ENCODE results near the gene RFNG.
A peak's percentile ranks its signal among the peaks of the same experiment; 100 is the strongest.

DNA sequence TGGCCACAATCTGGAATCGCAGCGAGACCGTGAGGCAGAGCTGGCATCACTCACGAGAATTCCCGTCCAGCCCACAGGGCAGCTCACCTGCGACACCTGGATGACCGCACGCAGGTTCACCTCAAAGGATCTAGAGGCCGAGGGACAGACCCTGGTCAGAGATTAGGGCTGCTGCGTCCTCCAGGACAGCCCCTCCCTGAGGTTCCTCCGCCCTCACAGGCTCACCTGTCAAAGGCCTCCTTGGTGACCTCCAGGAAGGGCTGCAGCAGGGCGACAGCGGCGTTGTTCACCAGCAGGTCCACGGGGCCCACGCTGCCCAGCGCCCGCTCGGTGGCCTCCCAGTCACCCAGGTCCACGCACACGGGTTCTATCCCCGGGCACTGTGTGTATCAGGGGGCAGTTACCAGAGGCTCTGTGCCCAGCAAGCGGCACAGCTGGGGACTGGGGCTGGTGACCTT, 14.9 kb downstream of the RFNG start:
- TF ChIP-seq, protein P1, sequence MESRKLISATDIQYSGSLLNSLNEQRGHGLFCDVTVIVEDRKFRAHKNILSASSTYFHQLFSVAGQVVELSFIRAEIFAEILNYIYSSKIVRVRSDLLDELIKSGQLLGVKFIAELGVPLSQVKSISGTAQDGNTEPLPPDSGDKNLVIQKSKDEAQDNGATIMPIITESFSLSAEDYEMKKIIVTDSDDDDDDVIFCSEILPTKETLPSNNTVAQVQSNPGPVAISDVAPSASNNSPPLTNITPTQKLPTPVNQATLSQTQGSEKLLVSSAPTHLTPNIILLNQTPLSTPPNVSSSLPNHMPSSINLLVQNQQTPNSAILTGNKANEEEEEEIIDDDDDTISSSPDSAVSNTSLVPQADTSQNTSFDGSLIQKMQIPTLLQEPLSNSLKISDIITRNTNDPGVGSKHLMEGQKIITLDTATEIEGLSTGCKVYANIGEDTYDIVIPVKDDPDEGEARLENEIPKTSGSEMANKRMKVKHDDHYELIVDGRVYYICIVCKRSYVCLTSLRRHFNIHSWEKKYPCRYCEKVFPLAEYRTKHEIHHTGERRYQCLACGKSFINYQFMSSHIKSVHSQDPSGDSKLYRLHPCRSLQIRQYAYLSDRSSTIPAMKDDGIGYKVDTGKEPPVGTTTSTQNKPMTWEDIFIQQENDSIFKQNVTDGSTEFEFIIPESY (CRISPR knock-in tag; IDR thresholded peaks at IDR 0.05): no peak
- TF ChIP-seq, protein P2, sequence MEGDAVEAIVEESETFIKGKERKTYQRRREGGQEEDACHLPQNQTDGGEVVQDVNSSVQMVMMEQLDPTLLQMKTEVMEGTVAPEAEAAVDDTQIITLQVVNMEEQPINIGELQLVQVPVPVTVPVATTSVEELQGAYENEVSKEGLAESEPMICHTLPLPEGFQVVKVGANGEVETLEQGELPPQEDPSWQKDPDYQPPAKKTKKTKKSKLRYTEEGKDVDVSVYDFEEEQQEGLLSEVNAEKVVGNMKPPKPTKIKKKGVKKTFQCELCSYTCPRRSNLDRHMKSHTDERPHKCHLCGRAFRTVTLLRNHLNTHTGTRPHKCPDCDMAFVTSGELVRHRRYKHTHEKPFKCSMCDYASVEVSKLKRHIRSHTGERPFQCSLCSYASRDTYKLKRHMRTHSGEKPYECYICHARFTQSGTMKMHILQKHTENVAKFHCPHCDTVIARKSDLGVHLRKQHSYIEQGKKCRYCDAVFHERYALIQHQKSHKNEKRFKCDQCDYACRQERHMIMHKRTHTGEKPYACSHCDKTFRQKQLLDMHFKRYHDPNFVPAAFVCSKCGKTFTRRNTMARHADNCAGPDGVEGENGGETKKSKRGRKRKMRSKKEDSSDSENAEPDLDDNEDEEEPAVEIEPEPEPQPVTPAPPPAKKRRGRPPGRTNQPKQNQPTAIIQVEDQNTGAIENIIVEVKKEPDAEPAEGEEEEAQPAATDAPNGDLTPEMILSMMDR (CRISPR knock-in tag; IDR thresholded peaks at IDR 0.05): 0 out of 2 replicates have a peak, but pooled peaks have one; percentile 2
- TF ChIP-seq SETDB1 (CRISPR knock-in tag; IDR thresholded peaks at IDR 0.05; ENCODE audit: borderline replicate concordance): no peak
- no peak for TF ChIP-seq POLR2AphosphoS5 (IDR thresholded peaks at IDR 0.05; ENCODE audit: low read depth, low read length)
- TF ChIP-seq HNF4A (CRISPR knock-in tag; IDR thresholded peaks at IDR 0.05): no peak
- no peak for TF ChIP-seq ZNF746 (CRISPR knock-in tag; IDR thresholded peaks at IDR 0.05)
- TF ChIP-seq ZNF382 (CRISPR knock-in tag; IDR thresholded peaks at IDR 0.05; ENCODE audit: borderline replicate concordance): no peak
- TF ChIP-seq SMAD3 (CRISPR knock-in tag; IDR thresholded peaks at IDR 0.05): no peak
- TF ChIP-seq NCOR1 (IDR thresholded peaks at IDR 0.05; ENCODE audit: borderline replicate concordance, low read length): no peak
- no peak for TF ChIP-seq ATF2 (CRISPR knock-in tag; IDR thresholded peaks at IDR 0.05)
- no peak for TF ChIP-seq EP300 (IDR thresholded peaks at IDR 0.05; ENCODE audit: low read depth in 2 of 2, low read length in 2 of 2)
- no peak for TF ChIP-seq EP300 (CRISPR knock-in tag; IDR thresholded peaks at IDR 0.05; ENCODE audit: borderline replicate concordance)
- no peak for TF ChIP-seq ARID3A (IDR thresholded peaks at IDR 0.05; ENCODE audit: low read depth, low read length)
- TF ChIP-seq ZNF33B (CRISPR knock-in tag; IDR thresholded peaks at IDR 0.05): no peak
- no peak for TF ChIP-seq CEBPB (IDR thresholded peaks at IDR 0.05; ENCODE audit: borderline replicate concordance, low read depth, low read length)
